NCI-H524 (cell line): Measurements from ENCODE around the gene PPP1CA.
A peak's percentile ranks its signal among the peaks of the same experiment; 100 is the strongest.
"Not testable (repeated sequence)": the region's sequence is repeated elsewhere in the genome, so short reads cannot be mapped to it uniquely, and the experiment has no call there.

ENCODE experiments used
- DNase-seq, 2 experiments: peaks; one replicate each; lab custom pipeline; 2025; lab: John Stamatoyannopoulos, UW

Gene PPP1CA

GRCh38 chr11:67402192-67402839 is 658 bp upstream of the PPP1CA start:
- not testable (repeated sequence) for DNase-seq

- DNase-seq, result no peak
Measured at GRCh38 chr11:67400942-67401494, 640 bp downstream of the PPP1CA start.

GRCh38 chr11:67400251-67400941 is 1.3 kb downstream of the PPP1CA start:
- DNase-seq, result no peak

GRCh38 chr11:67398661-67399563 is 2.7 kb downstream of the PPP1CA start:
- DNase-seq, result no peak

GRCh38 chr11:67397986-67398660 is 3.5 kb downstream of the PPP1CA start:
- no peak for DNase-seq

GRCh38 chr11:67397536-67397935 is 4.1 kb downstream of the PPP1CA start:
- no peak for DNase-seq

- DNase-seq, result no peak
Measured at GRCh38 chr11:67396587-67397389, 4.9 kb downstream of the PPP1CA start.

GRCh38 chr11:67396259-67396581 is 5.4 kb downstream of the PPP1CA start:
- DNase-seq, result no peak

GRCh38 chr11:67395555-67396258 is 6.0 kb downstream of the PPP1CA start:
- no peak for DNase-seq

- DNase-seq, result no peak
Measured at GRCh38 chr11:67393990-67394389, 7.7 kb downstream of the PPP1CA start.

- DNase-seq, result no peak
Measured at GRCh38 chr11:67393437-67393836, 8.2 kb downstream of the PPP1CA start.

- DNase-seq, result no peak
Measured at GRCh38 chr11:67392183-67392715, 9.4 kb downstream of the PPP1CA start.

- peak; percentile 88 to 93 for DNase-seq
Measured at GRCh38 chr11:67391304-67392182, 10.1 kb downstream of the PPP1CA start, which contains the start of gene RAD9A. RAD9A (plus strand) TSS chr11:67391986; CDS start chr11:67392045, 59 bp downstream.

GRCh38 chr11:67390947-67391303 is 10.7 kb downstream of the PPP1CA start:
- no peak for DNase-seq

- peak in 1 of 2 experiments; percentile 25 for DNase-seq
Measured at GRCh38 chr11:67389477-67389876, 12.2 kb downstream of the PPP1CA start.

- no peak for DNase-seq
Measured at GRCh38 chr11:67387518-67387917, 14.1 kb downstream of the PPP1CA start.

GRCh38 chr11:67387069-67387468 is 14.6 kb downstream of the PPP1CA start:
- no peak for DNase-seq

- DNase-seq, result no peak
Measured at GRCh38 chr11:67384851-67385366, 16.7 kb downstream of the PPP1CA start.
